Medulla oblongata (tissue), 1 donor: ENCODE measurements around the gene PATL1.
"Not testable (repeated sequence)": the region's sequence is repeated elsewhere in the genome, so short reads cannot be mapped to it uniquely, and the experiment has no call there.

ENCODE experiments used
- DNase-seq: peaks from one replicate; pipeline ENCODE4 v3.0.0-alpha.2; 2015; ENCODE audit errors: extremely low spot score

The PATL1 gene

GRCh38 chr11:59668950-59669610 is at the start of gene PATL1:
Gene PATL1 (minus strand): TSS chr11:59669037. CDS start chr11:59668895, 142 bp downstream.
- DNase-seq: peak; percentile 99

DNA sequence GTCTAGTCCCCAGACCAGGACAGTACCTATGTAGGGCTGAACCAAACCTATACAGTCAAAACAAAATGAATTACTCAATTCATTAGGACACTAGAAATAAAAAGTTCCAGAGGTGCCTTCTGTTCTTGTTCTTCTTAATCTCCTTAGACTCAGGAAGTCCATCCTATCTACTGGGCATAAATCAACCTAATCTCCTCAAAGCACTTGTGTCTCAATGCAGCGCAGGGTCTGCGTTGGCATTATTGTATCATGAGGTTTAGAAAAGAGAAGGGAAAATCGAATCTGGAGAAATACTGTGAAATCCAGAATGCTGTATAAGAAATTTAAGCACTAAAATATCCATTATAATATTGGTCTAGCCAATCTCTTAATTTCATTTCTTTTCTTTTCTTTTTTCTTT is 47.2 kb upstream of the PATL1 start:
- DNase-seq: no peak

GRCh38 chr11:59713745-59714144 is 44.9 kb upstream of the PATL1 start, which contains the start of gene OR10V1:
Gene OR10V1 (minus strand): TSS chr11:59713845. CDS start chr11:59713845, 0 bp downstream.
- DNase-seq: no peak

GRCh38 chr11:59710136-59710847 is 41.5 kb upstream of the PATL1 start:
- no peak for DNase-seq

DNA sequence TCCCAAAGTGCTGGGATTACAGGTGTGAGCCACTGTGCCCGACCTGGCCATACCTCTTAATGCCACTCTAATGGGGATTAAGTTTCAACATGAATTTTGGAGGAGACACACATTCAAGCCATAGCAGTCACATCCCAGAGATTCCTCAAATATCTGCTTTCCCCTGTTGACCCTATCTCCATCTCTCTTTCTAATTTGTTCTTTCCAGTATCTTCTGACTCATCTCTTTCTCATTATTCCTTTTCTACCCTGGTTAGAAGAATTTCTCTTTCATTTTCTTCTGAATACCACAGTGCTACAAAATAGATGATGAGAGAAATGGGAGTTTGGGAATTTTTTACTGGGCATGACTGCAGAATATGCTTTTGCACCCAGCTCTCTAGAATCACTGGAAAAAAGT is 39.7 kb upstream of the PATL1 start:
- no peak for DNase-seq

DNA sequence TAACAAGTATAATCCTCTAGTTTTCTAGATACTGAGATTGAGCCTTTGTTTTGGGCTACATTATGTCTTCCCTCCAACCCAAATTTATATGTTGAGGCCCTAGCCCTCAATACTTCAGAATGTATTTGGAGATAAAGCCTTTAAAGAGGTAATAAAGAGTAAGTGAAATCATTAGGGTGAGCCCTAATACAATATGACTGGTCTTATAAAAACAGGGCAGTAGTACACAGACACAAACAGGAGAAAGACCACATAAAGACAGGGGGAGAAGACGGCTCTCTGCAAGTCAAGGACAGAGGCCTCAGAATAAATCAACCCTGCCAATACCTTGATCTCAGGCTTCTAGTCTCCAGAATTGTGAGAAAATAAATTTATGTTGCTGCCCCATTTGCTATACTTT is 38.5 kb upstream of the PATL1 start:
- no peak for DNase-seq

DNA sequence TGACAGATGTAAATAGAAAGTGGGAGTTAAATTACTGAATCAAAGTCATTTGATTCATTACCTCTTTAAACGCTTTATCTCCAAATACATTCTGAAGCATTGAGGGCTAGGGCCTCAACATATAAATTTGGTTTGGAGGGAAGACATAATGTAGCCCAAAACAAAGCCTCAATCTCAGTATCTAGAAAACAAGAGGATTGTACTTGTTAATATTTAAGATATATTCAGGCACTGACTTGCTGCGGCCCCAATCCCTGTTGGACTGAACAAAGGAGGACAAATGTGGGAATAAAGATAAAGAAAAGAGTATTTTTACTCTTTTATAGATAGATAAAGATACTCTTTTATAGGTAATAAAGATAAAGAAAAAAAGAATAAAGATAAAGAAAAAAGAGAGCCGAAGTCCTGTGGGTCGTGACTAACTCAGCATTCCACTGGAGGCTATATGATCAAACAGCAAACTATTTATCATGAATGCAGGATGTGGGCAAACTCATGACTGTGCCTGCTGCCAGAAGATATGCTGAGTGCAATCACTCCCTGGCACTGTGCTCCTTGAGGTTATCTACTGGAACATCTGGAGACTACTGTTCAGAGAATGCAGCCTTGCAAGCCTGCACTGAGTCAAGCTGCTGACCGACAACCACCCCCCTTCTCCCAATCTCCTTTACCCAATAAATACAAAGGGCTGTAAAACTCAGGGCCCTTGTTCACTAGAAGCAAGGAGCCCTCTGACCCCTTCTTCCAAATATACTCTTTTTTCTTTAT is 37.9 kb upstream of the PATL1 start:
- DNase-seq: no peak

GRCh38 chr11:59705294-59705693 is 36.5 kb upstream of the PATL1 start:
- no peak for DNase-seq

- DNase-seq: not testable (repeated sequence)
These were observed 34.7 kb upstream of the PATL1 start for GRCh38 chr11:59703515-59703914.

- not testable (repeated sequence) for DNase-seq
These were observed 31.3 kb upstream of the PATL1 start for GRCh38 chr11:59700157-59700556.

- no peak for DNase-seq
These were observed 29.7 kb upstream of the PATL1 start for GRCh38 chr11:59698506-59698905.

- DNase-seq: no peak
These were observed 24.1 kb upstream of the PATL1 start for GRCh38 chr11:59692915-59693314.

DNA sequence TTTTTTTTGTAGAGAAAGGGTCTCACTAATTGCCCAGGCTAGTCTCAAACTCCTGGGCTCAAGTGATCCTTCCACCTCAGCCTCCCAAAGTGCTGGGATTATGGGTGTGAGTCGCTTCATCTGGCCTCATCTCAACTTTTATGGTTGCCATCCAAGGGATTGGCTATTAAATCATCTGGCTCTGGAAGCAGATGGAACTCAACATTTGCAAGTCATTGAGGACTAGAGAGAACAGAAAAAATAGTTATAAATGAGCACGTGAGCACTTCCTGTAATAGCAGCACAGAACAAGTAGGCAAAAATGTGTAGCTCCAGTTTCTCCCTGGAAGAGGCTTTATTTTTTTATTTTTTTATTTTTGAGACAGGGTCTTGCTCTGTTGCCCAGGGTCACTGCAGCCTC is 22.3 kb upstream of the PATL1 start:
- no peak for DNase-seq

DNA sequence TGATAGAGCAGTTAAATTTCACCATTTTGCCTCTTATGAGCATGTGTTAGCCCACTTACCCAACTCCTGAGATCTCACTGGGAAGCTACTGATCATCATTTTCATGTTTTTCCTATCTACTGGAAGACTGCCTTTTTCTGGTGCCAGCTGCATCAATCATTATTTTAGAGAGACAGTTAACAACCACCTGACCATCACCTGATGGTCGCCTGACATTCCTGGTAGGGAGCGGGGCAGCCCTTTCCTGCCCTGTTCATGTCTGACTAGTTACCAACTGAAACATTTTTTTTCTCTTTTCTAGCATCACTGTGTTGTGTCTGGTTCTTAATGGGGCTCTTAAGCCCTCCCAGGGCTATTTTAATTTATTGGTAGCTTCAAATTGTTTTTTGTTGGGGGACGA is 20.2 kb upstream of the PATL1 start:
- no peak for DNase-seq

GRCh38 chr11:59681260-59681725 is 12.5 kb upstream of the PATL1 start:
- DNase-seq: not testable (repeated sequence)

DNA sequence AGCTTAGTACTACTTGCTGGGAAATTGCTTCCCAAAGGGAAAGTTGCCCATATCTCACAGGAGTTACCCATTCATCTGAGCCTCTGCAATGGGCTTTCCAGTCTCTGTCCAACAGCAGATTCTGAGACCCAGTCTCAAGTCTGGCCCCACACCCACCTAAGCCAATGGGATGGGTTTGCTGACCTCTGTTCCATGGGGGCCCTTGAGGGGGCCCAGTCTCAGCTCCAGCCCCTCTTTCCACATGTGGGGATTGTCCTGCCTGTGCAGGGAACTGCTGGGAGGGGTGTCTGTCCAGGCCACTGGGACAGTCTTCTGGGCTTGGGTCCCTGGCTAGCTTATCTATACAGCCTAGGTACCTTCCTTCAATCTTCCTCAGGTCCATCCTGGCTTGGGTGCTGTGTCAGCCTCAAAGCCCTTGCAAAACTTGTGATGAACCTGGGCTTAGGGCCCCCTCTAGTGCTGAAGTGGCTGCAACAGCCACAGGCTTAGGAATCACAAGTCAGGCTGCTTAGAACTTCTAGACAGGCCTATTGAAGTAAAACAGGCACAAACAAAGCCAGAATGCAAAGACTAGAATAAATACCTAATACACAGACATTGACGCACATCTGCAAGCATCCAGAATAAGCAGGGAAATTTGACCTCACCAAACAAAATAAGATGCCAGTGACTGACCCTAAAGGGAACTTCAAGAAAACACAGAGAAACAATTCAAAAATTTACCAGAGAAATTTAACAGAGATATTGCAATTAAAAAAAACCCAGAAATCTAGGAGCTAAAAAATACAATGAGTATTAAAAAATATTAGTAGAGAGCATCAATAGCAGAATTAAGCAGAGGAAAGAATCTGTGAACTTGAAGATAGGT is 11.7 kb upstream of the PATL1 start:
- DNase-seq: peak; percentile 62

DNA sequence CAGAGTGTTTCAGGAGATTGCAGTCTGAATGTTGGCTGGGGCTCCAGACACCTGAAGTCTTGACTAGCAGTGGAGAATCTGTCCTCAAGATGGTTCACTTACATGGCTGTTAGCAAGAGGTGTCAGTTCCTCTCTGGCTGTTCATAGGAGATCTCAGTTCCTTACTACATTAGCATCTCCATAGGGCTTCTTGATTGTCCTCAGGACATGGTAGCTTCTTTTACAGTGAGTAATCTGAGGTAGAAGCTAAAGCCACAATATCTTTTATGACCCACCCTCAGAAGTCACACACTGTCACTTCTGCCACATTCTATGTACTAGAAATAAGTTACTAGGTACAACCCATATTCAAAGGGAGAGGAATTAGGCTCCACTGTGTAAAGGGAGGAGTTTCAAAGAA is 10.5 kb upstream of the PATL1 start:
- no peak for DNase-seq

- no peak for DNase-seq
These were observed 10.0 kb upstream of the PATL1 start for GRCh38 chr11:59678813-59679165.

DNA sequence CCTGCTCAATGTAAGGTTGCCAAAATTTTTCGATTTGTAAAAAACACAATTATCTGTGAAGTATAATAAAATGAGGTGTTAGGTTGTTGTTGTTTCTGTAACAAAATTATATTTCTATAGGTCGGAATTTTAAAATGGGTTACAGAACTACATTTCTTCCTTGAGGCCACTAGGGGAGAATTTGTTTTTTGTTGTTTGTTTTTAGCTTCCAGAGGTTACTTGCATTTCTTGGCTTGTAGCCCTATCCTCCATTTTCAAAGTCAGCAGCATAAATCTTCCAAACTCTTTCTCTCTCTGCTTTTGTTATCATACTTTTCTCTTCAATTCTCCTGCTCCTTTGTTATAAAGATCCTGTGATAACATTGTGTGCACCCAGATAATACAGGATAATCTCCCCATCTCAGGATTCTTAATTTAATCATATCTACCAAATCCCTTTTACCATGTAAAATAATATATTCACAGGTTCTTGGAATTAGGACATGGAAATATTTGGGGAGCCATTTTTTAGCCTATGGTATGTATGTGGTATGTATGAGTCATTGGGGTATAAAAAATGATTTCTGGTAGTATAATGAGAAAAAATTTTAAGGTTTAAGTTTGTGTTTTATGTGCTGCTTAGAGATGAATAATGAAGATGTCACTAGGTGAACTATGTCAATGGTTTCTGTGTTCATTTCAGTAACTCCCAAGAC is 9.4 kb upstream of the PATL1 start:
- no peak for DNase-seq

DNA sequence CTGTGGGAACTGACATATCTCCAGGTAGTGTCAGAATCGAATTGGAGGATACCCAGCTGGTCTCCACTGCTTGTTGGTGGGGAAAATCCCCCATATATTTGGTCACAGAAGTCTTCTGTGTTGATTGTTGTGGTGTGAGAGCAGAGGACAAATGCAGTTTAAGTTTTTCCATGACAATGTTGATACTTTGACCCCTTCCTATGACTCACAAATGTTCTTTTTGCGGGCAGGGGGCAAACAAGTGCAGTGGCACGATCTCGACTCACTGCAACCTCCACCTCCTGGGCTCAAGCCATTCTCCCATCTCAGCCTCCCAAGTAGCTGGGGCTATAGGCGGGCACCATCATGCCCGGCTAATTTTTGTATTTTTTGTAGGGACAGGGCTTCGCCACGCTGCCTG is 7.4 kb upstream of the PATL1 start:
- DNase-seq: no peak

DNA sequence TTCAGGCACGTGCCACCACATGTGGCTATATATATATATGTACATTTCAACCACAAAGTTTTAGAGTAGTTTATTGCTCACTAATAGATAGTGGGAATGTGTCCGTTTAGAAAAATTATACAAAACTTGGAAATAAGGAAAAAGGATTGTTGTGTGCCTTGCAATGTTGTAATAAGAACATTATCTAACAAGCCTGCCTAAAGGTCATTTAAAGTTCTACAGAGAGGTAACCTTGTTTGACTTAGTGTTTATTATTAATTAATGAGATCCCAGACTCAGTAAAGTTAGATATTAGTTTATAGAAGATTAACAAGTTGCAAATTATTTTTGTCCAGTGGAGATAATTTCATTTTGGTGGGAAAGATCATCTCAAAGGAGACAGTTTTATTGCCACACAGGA is 5.5 kb upstream of the PATL1 start:
- DNase-seq: no peak
